ENCODE measurements around the gene NOL12. TPM values are rescaled to one million over a fixed set of nuclear protein-coding genes. Genes with fewer than 3 reads are reported as not detected.
"Not testable (repeated sequence)": the region's sequence is repeated elsewhere in the genome, so short reads cannot be mapped to it uniquely, and the experiment has no call there.

NOL12 gene
- total RNA-seq, 3 donors from 2014 or later: 24.5 to 29.4 (median 24.6) TPM

- TF ChIP-seq, protein P1, sequence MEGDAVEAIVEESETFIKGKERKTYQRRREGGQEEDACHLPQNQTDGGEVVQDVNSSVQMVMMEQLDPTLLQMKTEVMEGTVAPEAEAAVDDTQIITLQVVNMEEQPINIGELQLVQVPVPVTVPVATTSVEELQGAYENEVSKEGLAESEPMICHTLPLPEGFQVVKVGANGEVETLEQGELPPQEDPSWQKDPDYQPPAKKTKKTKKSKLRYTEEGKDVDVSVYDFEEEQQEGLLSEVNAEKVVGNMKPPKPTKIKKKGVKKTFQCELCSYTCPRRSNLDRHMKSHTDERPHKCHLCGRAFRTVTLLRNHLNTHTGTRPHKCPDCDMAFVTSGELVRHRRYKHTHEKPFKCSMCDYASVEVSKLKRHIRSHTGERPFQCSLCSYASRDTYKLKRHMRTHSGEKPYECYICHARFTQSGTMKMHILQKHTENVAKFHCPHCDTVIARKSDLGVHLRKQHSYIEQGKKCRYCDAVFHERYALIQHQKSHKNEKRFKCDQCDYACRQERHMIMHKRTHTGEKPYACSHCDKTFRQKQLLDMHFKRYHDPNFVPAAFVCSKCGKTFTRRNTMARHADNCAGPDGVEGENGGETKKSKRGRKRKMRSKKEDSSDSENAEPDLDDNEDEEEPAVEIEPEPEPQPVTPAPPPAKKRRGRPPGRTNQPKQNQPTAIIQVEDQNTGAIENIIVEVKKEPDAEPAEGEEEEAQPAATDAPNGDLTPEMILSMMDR (IDR thresholded peaks at IDR 0.05): no peak
- TF ChIP-seq POLR2AphosphoS5 (IDR thresholded peaks at IDR 0.05): no peak
- TF ChIP-seq POLR2A (IDR thresholded peaks at IDR 0.05): no peak
- Histone ChIP-seq H3K27ac (no peak overlapping the region), H3K27me3 (no peaks in the 10 kb centered on the region), H3K9me3 (no peaks in the 10 kb centered on the region), H3K4me3 (no peak overlapping the region), H3K36me3 (no peaks in the 10 kb centered on the region), H3K4me1 (peaks cover 0 to 8% of the 10 kb centered on the region in 2 donors)
- DNase-seq (ENCODE audit: low spot score in 2 of 2): no peak
- intact Hi-C loops (cut with DNase I; ENCODE audit: low total_unique reads): loop anchor here (2.0 kb wide), 1 partner anchor 71 kb away; no protein-coding TSS in a partner anchor
Measured at GRCh38 chr22:37647928-37648327, 38.2 kb upstream of the NOL12 start.

DNA sequence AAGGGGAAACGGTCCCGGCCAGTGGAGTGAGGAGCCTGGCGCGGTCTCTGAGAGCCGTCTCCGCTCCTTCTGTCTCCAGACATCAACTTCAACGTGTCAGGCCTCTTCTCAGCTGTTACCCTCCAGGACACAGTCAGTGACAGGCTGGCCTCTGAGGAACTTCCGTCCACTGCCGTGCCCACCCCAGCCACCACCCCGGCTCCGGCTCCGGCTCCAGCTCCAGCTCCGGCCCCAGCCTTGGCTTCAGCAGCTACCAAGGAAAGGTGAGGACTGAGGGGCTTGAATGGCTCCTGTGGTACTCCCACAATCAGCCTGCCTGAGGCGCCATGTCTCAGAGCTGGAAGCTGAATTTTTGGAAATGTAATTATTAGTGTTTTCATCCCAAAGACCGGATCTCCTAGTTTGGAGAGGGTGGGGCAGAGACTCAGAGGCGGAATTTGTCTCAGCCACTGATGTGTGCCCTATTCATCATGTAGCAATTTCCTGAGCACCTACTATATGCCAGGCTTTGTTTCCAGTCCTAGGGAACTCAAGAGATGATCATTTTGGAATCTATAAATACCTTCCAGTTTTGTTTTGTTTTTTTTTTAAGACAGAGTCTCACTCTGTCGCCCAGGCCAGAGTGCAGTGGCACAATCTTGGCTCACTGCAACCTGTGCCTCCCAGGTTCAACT lies 35.5 kb upstream of the NOL12 start:
- Histone ChIP-seq H3K27me3 (no peaks in the 10 kb centered on the region), H3K4me1 (no peaks in the 10 kb centered on the region), H3K27ac (no peak overlapping the region), H3K36me3 (no peaks in the 10 kb centered on the region), H3K9me3 (no peaks in the 10 kb centered on the region), H3K4me3 (no peak overlapping the region)
- intact Hi-C loops (cut with DNase I; ENCODE audit: low total_unique reads): loop anchor here (10.0 kb wide), 1 partner anchor 144 kb away; no protein-coding TSS in a partner anchor
- no peak for DNase-seq (ENCODE audit: low spot score in 2 of 2)
- TF ChIP-seq POLR2AphosphoS5 (IDR thresholded peaks at IDR 0.05) (no peak), POLR2A (IDR thresholded peaks at IDR 0.05) (no peak)
- TF ChIP-seq, protein P1 (IDR thresholded peaks at IDR 0.05): no peak

DNA sequence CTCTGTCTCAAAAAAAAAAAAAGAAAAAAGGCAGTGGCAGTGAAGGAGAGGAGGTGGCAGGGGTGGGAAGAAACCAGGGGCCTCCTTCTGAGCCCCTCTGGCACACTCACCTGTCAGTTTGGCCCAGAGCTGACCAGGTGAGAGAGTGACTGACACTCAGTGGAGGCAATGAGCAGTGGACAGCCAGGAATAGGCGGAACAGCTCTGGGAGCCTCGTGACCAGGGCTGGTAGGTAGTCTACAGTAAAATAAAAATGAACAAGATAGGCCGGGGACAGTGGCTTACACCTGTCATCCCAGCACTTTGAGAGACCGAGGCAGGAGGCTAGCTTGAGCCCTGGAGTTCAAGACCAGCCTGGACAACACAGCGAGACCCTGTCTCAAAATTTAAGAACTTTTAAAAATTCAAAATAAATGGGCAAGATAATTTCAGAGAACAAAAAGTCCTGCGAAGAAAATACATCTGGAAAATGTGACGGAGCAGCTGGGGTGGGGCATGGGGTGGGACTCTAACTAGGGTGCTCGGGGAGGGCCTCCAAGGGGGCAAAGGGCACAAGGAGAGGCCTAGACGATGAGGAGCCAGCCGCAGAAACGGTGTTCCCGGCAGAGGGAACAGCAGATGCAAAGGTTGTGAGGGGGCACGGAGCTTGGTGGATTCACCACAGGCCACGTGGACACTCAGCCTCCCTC lies 31.4 kb upstream of the NOL12 start:
- H3K27ac ChIP-seq: no peak overlapping the region
- intact Hi-C loops (cut with DNase I; ENCODE audit: low total_unique reads): loop anchor here (10.0 kb wide), 1 partner anchor 140 kb away; no protein-coding TSS in a partner anchor

GRCh38 chr22:37655252-37655563 lies 30.9 kb upstream of the NOL12 start:
- H3K9me3 ChIP-seq: no peaks in the 10 kb centered on the region
- no peaks in the 10 kb centered on the region for H3K27me3 ChIP-seq
- no peaks in the 10 kb centered on the region for H3K36me3 ChIP-seq
- peaks cover 0 to 8% of the 10 kb centered on the region in 2 donors for H3K4me1 ChIP-seq
- H3K27ac ChIP-seq: no peak overlapping the region
- intact Hi-C loops (cut with DNase I; ENCODE audit: low total_unique reads): loop anchor here (10.0 kb wide), 1 partner anchor 140 kb away; no protein-coding TSS in a partner anchor
- H3K4me3 ChIP-seq: no peak overlapping the region
- no peak for TF ChIP-seq POLR2AphosphoS5 (IDR thresholded peaks at IDR 0.05)
- no peak for TF ChIP-seq POLR2A (IDR thresholded peaks at IDR 0.05)
- TF ChIP-seq, protein P1 (IDR thresholded peaks at IDR 0.05): no peak
- no peak for DNase-seq (ENCODE audit: low spot score in 2 of 2)

More for the DNA sequence above, 31.4 kb upstream of the NOL12 start:
- Histone ChIP-seq H3K9me3 (no peaks in the 10 kb centered on the region), H3K4me3 (no peak overlapping the region), H3K27me3 (no peaks in the 10 kb centered on the region), H3K36me3 (no peaks in the 10 kb centered on the region), H3K4me1 (peaks cover 0 to 4% of the 10 kb centered on the region in 2 donors)
- TF ChIP-seq, protein P1 (IDR thresholded peaks at IDR 0.05): no peak
- no peak for TF ChIP-seq POLR2AphosphoS5 (IDR thresholded peaks at IDR 0.05)
- no peak for TF ChIP-seq POLR2A (IDR thresholded peaks at IDR 0.05)
- no peak for DNase-seq (ENCODE audit: low spot score in 2 of 2)

DNA sequence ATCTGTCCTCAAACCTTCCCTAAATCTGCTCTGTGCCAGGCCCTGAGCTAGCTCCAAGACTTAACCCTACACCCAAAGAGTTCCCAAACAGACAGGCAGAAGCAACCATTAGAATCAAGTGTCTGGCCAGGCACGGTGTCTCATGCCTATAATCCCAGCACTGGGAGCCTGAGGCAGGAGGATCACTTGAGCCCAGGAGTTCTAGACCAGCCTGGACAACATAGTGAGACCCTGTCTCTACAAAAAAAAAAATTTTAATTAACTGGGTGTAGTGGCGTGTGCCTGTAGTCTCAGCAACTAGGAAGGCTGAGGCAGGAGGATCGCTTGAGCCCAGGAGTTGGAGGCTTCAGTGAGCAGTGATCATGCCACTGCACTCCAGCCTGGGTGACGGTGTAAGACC lies 29.6 kb upstream of the NOL12 start:
- intact Hi-C loops (cut with DNase I; ENCODE audit: low total_unique reads): loop anchor here (10.0 kb wide), 1 partner anchor 138 kb away; no protein-coding TSS in a partner anchor
- not testable (repeated sequence) for DNase-seq (ENCODE audit: low spot score in 2 of 2); H3K36me3 ChIP-seq; H3K9me3 ChIP-seq; H3K27ac ChIP-seq; H3K27me3 ChIP-seq; H3K4me3 ChIP-seq
- peaks cover 4 to 17% of the 10 kb centered on the region in 2 donors for H3K4me1 ChIP-seq
